Karpas-422 (cell line): ENCODE results near the gene GNB3. TPM values are rescaled to one million over a fixed set of nuclear protein-coding genes. Genes with fewer than 3 reads are reported as not detected.

Source experiments
- DNase-seq: peaks from one replicate; pipeline ENCODE4 v3.0.0-alpha.2; 2015
- H2AFZ ChIP-seq: fragments of 200-600 bp; sonication (generic); 2 replicates; pipeline ENCODE4 v1.6.1; 2014; ENCODE audit warnings: antibody characterized with exemption, low read length, mixed read lengths
- H3K27ac ChIP-seq: fragments of 200-600 bp; sonication (generic); 2 replicates; pipeline ENCODE4 v1.5.1; 2014; ENCODE audit warnings: mild to moderate bottlenecking, low read length, moderate library complexity
- H3K27me3 ChIP-seq: fragments of 200-600 bp; sonication (generic); 2 replicates; pipeline ENCODE4 v1.6.1; 2014; ENCODE audit warnings: low read length, mixed read lengths
- H3K36me3 ChIP-seq: fragments of 200-600 bp; sonication (generic); 2 replicates; pipeline ENCODE4 v1.6.1; 2014; ENCODE audit warnings: low read length, mixed read lengths; ENCODE audit not compliant: insufficient read depth
- H3K4me1 ChIP-seq: fragments of 200-600 bp; sonication (generic); 2 replicates; pipeline ENCODE4 v1.6.1; 2014; ENCODE audit warnings: mild to moderate bottlenecking, low read length, mixed read lengths
- H3K4me2 ChIP-seq: fragments of 200-600 bp; sonication (generic); 2 replicates; pipeline ENCODE4 v1.6.1; 2014; ENCODE audit warnings: low read length, low read depth, mild to moderate bottlenecking; ENCODE audit not compliant: poor library complexity, severe bottlenecking
- H3K4me3 ChIP-seq: fragments of 200-600 bp; sonication (generic); 2 replicates; pipeline ENCODE4 v1.5.1; 2014; ENCODE audit warnings: mild to moderate bottlenecking, antibody characterized with exemption, low read length, mixed read lengths
- H3K79me2 ChIP-seq: fragments of 200-600 bp; sonication (generic); 2 replicates; pipeline ENCODE4 v1.6.1; 2014; ENCODE audit warnings: mild to moderate bottlenecking, low read length, mixed read lengths
- H3K9ac ChIP-seq: fragments of 200-600 bp; sonication (generic); 2 replicates; pipeline ENCODE4 v1.6.0; 2014; ENCODE audit warnings: low read length
- H3K9me2 ChIP-seq: fragments of 200-600 bp; sonication (generic), shearing (Covaris generic); replicated peaks from 2 replicates; pipeline ENCODE4 v1.6.0; 2014; ENCODE audit warnings: mild to moderate bottlenecking, low read length, moderate library complexity; ENCODE audit not compliant: insufficient read depth
- H3K9me3 ChIP-seq: fragments of 300-700, 200-600 bp; sonication (generic); 2 replicates; pipeline ENCODE4 v1.6.1; 2014; ENCODE audit warnings: low read length, mixed read lengths
- H4K20me1 ChIP-seq: fragments of 200-600 bp; sonication (generic); 2 replicates; pipeline ENCODE4 v1.6.1; 2014; ENCODE audit warnings: mild to moderate bottlenecking, antibody characterized with exemption, low read length, low read depth; ENCODE audit not compliant: insufficient read depth
- total RNA-seq: library from RNA; depleted of rRNA; stranded (reverse); fragments of >200 nt; shearing (Covaris generic); gene quantifications from 2 replicates; pipeline ENCODE4 v1.2.3, GENCODE V29; 2014; ENCODE audit warnings: low replicate concordance

GNB3 gene
- total RNA-seq, 1 experiment from 2014 or later = 14.9 TPM

GRCh38 chr12:6854036-6854435 is 13.3 kb downstream of the GNB3 start:
- Histone ChIP-seq H3K4me1 (peaks cover 33% of the 10 kb centered on the region), H3K9ac (peak overlapping the region; percentile 76), H3K36me3 (peaks cover 19% of the 10 kb centered on the region), H3K27me3 (no peaks in the 10 kb centered on the region), H2AFZ (no peak overlapping the region), H3K4me3 (peak overlapping the region; percentile 90; the same call in 1 of the 2 replicates), H3K27ac (peak overlapping the region; percentile 58; the same call in 1 of the 2 replicates), H3K9me3 (no peaks in the 10 kb centered on the region), H3K4me2 (peak overlapping the region; percentile 82), H4K20me1 (peaks cover 6% of the 10 kb centered on the region; the same call in 1 of the 2 replicates), H3K9me2 (no peaks in the 10 kb centered on the region), H3K79me2 (peaks cover 46% of the 10 kb centered on the region)
- DNase-seq = no peak

- no peak overlapping the region for H3K4me2 ChIP-seq
- H2AFZ ChIP-seq = no peak overlapping the region
- H3K9me2 ChIP-seq = no peaks in the 10 kb centered on the region
- no peak overlapping the region for H3K4me3 ChIP-seq
- H3K79me2 ChIP-seq = peaks cover 33% of the 10 kb centered on the region
- no peak overlapping the region for H3K9ac ChIP-seq
- H3K4me1 ChIP-seq = peaks cover 20% of the 10 kb centered on the region
- no peak for DNase-seq
- H3K9me3 ChIP-seq = no peaks in the 10 kb centered on the region
- H4K20me1 ChIP-seq = peaks cover 6% of the 10 kb centered on the region; the same call in 1 of the 2 replicates
- H3K36me3 ChIP-seq = peaks cover 13% of the 10 kb centered on the region
- no peaks in the 10 kb centered on the region for H3K27me3 ChIP-seq
- H3K27ac ChIP-seq = no peak overlapping the region
Measured at GRCh38 chr12:6855322-6855721, 14.6 kb downstream of the GNB3 start.

- Histone ChIP-seq H3K4me3 (no peak overlapping the region), H3K79me2 (peaks cover 15% of the 10 kb centered on the region), H3K27ac (no peak overlapping the region), H3K36me3 (peaks cover 23% of the 10 kb centered on the region; the same call in 1 of the 2 replicates), H4K20me1 (peaks cover 3% of the 10 kb centered on the region; the same call in 1 of the 2 replicates), H3K4me1 (peaks cover 4% of the 10 kb centered on the region), H3K9me3 (no peaks in the 10 kb centered on the region), H3K9me2 (no peaks in the 10 kb centered on the region), H3K9ac (no peak overlapping the region), H2AFZ (no peak overlapping the region), H3K27me3 (no peaks in the 10 kb centered on the region), H3K4me2 (no peak overlapping the region)
- DNase-seq = no peak
Measured at GRCh38 chr12:6858799-6859198, 18.1 kb downstream of the GNB3 start.

GRCh38 chr12:6860116-6860515 is 19.4 kb downstream of the GNB3 start:
- Histone ChIP-seq H3K9ac (no peak overlapping the region), H3K36me3 (peaks cover 28% of the 10 kb centered on the region; the same call in 1 of the 2 replicates), H3K9me2 (no peaks in the 10 kb centered on the region), H3K4me1 (no peaks in the 10 kb centered on the region), H3K9me3 (no peaks in the 10 kb centered on the region), H3K4me3 (no peak overlapping the region), H3K27ac (no peak overlapping the region), H2AFZ (no peak overlapping the region), H3K27me3 (no peaks in the 10 kb centered on the region), H3K79me2 (peaks cover 2% of the 10 kb centered on the region; the same call in 1 of the 2 replicates), H4K20me1 (no peaks in the 10 kb centered on the region), H3K4me2 (no peak overlapping the region)
- DNase-seq = no peak

- Histone ChIP-seq H3K4me3 (no peak overlapping the region), H3K27ac (no peak overlapping the region), H2AFZ (no peak overlapping the region), H3K9ac (no peak overlapping the region), H3K4me1 (no peaks in the 10 kb centered on the region), H3K9me2 (no peaks in the 10 kb centered on the region), H3K9me3 (no peaks in the 10 kb centered on the region), H4K20me1 (no peaks in the 10 kb centered on the region), H3K36me3 (peaks cover 26% of the 10 kb centered on the region; the same call in 1 of the 2 replicates), H3K4me2 (no peak overlapping the region), H3K27me3 (no peaks in the 10 kb centered on the region), H3K79me2 (no peaks in the 10 kb centered on the region)
- DNase-seq = no peak
Measured at GRCh38 chr12:6860942-6861341, 20.2 kb downstream of the GNB3 start.

- Histone ChIP-seq H3K9ac (no peak overlapping the region), H3K79me2 (no peaks in the 10 kb centered on the region), H3K4me1 (peaks cover 2% of the 10 kb centered on the region), H3K4me3 (no peak overlapping the region), H3K36me3 (peaks cover 26% of the 10 kb centered on the region; the same call in 1 of the 2 replicates), H3K9me3 (no peaks in the 10 kb centered on the region), H3K9me2 (no peaks in the 10 kb centered on the region), H3K4me2 (no peak overlapping the region), H4K20me1 (no peaks in the 10 kb centered on the region), H3K27ac (no peak overlapping the region), H3K27me3 (no peaks in the 10 kb centered on the region), H2AFZ (no peak overlapping the region)
- no peak for DNase-seq
Measured at GRCh38 chr12:6861391-6861790, 20.7 kb downstream of the GNB3 start.

GRCh38 chr12:6863033-6863432 is 22.3 kb downstream of the GNB3 start:
- no peaks in the 10 kb centered on the region for H3K9me2 ChIP-seq
- H3K27ac ChIP-seq = no peak overlapping the region
- H3K9ac ChIP-seq = no peak overlapping the region
- H3K4me2 ChIP-seq = no peak overlapping the region
- H3K79me2 ChIP-seq = peaks cover 7% of the 10 kb centered on the region
- no peaks in the 10 kb centered on the region for H3K27me3 ChIP-seq
- H3K9me3 ChIP-seq = no peaks in the 10 kb centered on the region
- peaks cover 21% of the 10 kb centered on the region for H3K36me3 ChIP-seq
- H4K20me1 ChIP-seq = peaks cover 5% of the 10 kb centered on the region
- H3K4me1 ChIP-seq = peaks cover 10% of the 10 kb centered on the region
- no peak overlapping the region for H3K4me3 ChIP-seq
- no peak overlapping the region for H2AFZ ChIP-seq
- no peak for DNase-seq

- Histone ChIP-seq H2AFZ (no peak overlapping the region), H3K9me3 (no peaks in the 10 kb centered on the region), H3K27me3 (no peaks in the 10 kb centered on the region), H3K27ac (no peak overlapping the region), H3K36me3 (peaks cover 28% of the 10 kb centered on the region), H3K9me2 (no peaks in the 10 kb centered on the region), H3K79me2 (peaks cover 14% of the 10 kb centered on the region), H3K4me1 (peaks cover 15% of the 10 kb centered on the region), H3K4me3 (no peak overlapping the region), H3K9ac (no peak overlapping the region), H4K20me1 (peaks cover 12% of the 10 kb centered on the region), H3K4me2 (no peak overlapping the region)
- DNase-seq = no peak
Measured at GRCh38 chr12:6863586-6864321, 23.0 kb downstream of the GNB3 start.
